HG02885 (cell line): ENCODE results near the gene MYCL.
"Not testable (repeated sequence)": the region's sequence is repeated elsewhere in the genome, so short reads cannot be mapped to it uniquely, and the experiment has no call there.

Experiments
- ATAC-seq: cut with Tn5 transposase; IDR thresholded peaks from one replicate; pipeline ENCODE4 v1.9.1; 2021; ENCODE audit warnings: mild to moderate bottlenecking; ENCODE audit not compliant: unreplicated experiment, poor library complexity

MYCL gene

GRCh38 chr1:39894884-39895495 is 6.7 kb downstream of the MYCL start:
- ATAC-seq, result no peak

DNA sequence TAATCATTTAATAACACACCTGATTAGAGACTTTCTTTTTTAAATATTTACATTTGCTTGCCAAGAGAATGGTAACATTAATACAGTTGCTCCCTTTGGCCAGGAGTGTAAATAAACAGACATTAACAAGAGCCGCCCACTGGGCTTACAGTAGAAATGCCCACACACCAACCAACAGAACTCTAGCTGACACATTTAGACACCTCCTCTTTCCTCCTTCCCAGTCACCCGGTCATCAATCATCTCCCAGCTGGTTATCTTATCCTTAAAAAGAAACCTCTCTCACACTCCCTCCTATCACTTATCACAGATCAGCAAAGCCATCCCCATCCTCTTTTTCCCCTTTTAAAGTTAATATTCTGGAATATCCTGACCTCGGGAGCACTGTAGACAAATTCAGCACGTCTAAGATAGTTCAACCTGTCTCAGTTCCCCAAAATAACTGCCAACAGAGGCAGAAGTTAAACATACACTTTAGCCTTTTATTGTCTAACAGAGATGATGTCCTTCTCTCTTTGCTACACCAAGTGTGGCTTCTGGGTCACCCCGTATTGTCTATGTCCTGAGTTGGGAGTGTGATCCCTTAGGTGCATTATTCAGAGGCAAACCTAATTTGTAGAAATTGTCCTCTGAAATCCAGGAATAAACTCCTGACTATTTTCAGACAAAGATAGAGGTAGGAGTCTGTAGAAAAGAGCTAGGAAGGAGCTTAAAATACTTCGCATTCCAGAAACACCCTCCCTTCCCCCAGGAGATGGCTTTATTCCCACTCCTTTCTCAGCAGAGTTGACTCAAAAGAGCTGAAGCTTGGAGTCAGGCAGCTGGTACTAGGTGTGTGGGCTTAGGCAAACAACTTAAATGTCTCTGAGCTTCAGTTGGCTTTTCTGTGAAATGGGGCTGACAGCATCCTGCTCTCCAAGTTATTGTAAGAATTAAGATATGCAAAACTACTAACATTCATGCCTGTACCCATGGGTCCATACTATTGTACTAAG is 8.8 kb downstream of the MYCL start:
- no peak for ATAC-seq

DNA sequence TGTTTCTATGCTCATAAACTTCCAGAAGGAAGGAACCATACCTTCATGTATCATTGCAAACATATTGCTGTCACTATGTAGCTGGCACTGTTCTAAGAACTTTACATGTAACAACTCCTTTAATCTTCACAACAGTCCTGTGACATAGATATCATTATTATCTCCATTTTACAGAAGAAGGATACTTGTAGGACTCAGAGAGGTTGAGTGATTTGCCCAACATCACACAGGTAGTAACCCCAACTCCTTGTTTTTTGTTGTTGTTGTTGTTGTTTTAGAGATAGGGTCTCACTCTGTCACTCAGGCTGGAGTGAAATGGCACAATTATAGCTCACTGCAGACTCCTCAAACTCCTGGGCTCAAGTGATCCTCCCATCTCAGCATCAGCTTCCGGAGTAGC is 10.8 kb downstream of the MYCL start:
- ATAC-seq, result no peak

DNA sequence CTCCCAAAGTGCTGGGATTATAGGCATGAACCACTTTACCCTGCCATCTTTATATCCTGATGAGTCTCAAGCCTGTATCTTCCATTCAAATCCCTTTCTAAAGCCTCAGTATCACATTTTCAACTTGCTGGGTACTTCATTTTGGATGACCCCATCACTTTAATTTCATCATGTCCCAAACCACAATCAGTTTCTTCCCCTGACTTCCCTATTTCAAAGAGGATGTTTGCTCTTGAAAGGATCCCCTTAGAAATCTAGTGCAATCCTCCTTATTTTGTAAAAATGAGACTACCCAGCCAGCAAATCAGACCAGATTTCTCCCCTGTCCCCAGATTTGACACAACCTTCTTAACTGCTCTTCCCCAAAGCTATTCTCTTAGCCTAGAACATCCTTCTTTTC is 11.4 kb downstream of the MYCL start:
- no peak for ATAC-seq

DNA sequence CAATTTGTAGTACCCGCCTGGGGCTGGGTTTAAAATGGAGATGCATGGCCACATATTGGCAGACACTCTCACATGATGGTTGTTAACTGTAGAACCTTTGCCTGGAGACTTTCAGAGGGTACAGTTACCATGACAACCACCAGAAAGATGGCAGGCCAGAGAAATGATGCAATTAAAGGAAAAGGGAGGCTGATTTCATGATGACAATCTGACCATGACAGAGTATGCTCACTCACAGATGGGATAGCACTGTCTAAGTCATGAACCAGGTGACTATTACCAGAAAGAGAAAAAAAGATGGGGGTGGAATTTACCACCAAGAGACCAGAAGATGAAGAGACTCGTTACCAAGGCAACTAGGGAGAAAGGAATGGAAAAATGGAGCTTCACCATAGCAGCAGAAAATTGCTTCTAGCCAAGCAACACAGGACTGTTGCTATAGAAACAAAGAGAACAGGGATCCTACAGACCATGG is 14.9 kb downstream of the MYCL start:
- no peak for ATAC-seq

DNA sequence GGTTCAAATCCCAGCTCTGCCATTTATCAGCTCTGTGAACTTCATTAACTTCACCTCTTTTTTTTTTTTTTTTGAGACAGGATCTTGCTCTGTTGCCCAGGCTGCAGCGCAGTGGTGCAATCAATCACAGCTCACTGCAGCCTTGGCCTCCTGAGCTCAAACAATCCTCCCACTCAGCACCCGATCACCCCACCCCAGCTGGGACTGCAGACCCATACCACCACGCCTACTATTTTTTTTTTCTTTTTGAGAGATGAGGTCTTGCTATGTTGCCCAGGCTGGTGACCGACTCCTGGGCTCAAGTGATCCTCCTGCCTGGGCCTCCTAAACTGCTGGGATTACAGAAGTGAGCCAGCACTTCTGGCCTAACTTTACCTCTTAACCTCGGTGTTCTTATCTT is 16.2 kb downstream of the MYCL start:
- no peak for ATAC-seq

DNA sequence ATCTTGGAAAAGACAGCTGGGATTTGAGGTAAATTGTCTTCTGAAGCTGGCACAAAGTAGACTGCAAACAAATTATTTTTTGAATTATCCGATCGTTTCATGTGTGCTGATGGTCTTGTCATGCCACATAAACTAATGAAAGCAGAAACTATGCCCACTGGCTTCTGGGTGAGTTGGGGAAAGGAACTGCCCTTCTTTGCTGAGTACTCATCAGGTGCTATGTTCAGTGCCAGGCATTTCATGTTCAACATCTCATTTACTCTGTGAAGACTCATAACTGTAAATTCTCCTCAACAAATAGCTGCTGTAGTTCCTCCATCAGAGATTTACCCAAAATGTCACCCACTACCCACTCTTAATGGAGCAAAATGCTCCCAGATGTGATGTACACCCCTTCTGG is 19.6 kb downstream of the MYCL start:
- no peak for ATAC-seq

DNA sequence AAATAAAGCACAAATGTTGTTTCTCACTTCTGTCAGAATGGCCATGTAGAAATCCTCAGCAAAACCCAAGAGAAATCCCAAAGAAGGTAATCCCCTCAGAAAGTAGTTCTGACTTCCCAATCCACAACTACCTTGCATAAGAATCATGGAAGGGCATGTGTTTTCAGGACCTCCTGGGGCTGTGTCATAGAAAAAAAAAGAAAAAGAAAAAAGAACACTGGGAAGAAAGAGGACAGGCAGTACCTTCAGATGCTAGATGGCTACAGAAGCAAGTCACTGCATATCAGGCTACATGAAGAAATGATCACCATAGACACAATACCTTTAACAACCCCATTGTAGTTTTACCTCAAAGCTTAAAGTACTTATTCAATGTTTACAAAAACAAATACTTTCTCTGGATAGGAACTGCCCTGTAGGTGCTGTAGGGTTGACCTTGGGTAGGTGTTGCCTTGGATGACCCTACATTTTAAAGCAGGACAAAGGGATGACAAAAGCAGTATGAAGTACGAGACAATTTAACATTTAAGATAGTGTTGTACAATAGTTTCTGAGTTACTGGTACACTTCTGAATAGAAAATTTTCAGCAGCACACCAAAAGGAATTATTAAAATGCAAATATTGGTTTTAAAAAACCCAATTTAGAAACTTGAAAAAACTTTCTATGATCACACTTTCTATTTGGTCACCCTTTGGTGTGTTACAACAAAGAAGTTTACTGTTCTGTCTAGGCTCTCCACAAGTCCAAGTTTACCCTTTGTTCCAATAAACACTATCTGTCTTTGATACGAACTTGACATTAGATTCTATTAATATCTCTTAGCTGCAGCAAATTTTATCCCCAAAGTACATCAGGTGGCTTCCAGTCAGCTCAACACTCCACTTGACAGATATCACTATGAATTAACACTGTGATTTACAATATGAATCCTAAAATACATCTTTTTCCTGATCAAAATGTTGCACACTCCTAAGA is 23.4 kb downstream of the MYCL start:
- no peak for ATAC-seq

- ATAC-seq, result no peak
These were observed 24.4 kb downstream of the MYCL start for GRCh38 chr1:39877231-39877778.

DNA sequence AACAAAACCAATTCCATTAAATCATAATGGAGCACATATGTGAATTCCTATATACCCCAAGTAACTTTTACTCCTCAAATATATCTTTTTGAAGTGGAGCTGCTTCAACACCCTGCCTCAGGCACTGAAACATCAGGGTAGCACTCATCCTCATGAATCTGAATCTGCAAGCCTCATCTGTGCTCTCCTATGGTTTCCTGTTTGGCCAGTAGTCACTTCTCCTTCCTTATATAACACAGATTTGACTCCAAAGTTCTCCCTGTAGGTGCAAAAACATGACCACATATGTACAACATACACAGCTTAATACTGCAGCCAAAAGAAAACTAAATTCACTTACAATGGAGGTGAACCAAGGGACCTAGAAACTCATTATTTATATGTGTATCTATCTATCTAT is 25.6 kb downstream of the MYCL start:
- ATAC-seq, result no peak

GRCh38 chr1:39872698-39873097 is 29.0 kb downstream of the MYCL start:
- ATAC-seq, result no peak

GRCh38 chr1:39871796-39872195 is 29.9 kb downstream of the MYCL start:
- no peak for ATAC-seq

DNA sequence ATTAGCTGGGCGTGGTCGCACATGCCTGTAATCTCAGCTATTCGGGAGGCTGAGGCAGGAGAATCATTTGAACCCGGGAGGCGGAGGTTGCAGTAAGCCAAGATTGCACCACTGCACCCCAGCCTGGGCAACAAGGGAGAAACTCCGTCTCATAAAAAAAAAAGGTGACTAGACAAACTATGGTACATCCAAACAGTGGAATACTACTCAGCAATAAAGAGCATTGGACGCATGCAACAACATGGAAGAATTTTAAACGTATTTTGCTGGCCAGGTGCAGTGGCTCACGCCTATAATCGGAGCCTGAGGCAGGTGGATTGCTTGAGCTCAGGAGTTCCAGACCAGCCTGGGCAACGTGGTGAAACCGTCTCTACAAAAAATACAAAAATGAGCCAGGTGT is 30.7 kb downstream of the MYCL start:
- not testable (repeated sequence) for ATAC-seq

DNA sequence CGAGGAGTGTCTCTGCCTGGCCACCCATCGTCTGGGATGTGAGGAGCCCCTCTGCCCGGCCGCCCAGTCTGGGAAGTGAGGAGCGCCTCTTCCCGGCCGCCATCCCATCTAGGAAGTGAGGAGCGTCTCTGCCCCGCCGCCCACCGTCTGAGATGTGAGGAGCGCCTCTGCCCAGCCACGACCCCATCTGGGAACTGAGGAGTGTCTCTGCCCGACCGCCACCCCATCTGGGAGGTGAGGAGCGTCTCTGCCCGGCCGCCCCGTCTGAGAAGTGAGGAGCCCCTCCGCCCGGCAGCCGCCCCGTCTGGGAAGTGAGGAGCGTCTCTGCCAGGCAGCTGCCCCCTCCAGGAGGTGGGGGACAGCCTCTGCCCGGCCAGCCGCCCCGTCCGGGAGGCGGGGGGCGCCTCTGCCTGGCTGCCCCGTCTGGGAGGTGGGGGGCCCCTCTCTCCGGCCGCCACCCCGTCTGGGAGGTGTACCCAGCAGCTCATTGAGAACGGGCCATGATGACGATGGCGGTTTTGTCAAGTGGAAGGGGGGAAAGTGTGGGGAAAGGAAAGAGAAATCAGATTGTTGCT is 32.1 kb downstream of the MYCL start:
- ATAC-seq, result not testable (repeated sequence)

- no peak for ATAC-seq
These were observed 35.0 kb downstream of the MYCL start for GRCh38 chr1:39866767-39867166.

GRCh38 chr1:39865762-39866161 is 36.0 kb downstream of the MYCL start:
- no peak for ATAC-seq

GRCh38 chr1:39863177-39863576 is 38.5 kb downstream of the MYCL start:
- ATAC-seq, result no peak

- no peak for ATAC-seq
These were observed 40.7 kb downstream of the MYCL start for GRCh38 chr1:39861003-39861402.

GRCh38 chr1:39859859-39860812 is 41.6 kb downstream of the MYCL start:
- ATAC-seq, result no peak
